ENCODE data around the gene EGR4.

DNA sequence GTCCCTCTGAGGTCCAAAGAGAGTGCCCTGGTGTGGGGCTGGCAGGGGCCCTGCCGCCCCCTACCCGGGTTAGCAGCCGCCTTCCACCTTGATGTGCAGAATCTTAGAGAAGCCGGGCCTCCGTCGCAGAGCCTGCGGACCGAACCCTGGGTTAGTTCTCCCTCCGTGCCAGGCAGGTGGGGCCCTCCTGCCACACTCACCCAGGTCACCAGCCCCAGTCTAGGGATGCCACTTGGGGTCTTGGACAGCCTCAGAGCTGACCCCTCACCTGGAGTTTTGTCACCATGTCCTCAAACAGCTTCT lies 34.5 kb downstream of the EGR4 start:
- TF ChIP-seq, protein P1, sequence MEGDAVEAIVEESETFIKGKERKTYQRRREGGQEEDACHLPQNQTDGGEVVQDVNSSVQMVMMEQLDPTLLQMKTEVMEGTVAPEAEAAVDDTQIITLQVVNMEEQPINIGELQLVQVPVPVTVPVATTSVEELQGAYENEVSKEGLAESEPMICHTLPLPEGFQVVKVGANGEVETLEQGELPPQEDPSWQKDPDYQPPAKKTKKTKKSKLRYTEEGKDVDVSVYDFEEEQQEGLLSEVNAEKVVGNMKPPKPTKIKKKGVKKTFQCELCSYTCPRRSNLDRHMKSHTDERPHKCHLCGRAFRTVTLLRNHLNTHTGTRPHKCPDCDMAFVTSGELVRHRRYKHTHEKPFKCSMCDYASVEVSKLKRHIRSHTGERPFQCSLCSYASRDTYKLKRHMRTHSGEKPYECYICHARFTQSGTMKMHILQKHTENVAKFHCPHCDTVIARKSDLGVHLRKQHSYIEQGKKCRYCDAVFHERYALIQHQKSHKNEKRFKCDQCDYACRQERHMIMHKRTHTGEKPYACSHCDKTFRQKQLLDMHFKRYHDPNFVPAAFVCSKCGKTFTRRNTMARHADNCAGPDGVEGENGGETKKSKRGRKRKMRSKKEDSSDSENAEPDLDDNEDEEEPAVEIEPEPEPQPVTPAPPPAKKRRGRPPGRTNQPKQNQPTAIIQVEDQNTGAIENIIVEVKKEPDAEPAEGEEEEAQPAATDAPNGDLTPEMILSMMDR (IDR thresholded peaks at IDR 0.05) = no peak
- no peak for TF ChIP-seq EZH2 (IDR thresholded peaks at IDR 0.05; ENCODE audit: borderline replicate concordance, insufficient read depth, low read depth, low read length, poor library complexity, severe bottlenecking)

Measured in B cell (primary cell).